ENCODE measurements around the gene MYO1B.
A peak's percentile ranks its signal among the peaks of the same experiment; 100 is the strongest.

Gene MYO1B

DNA sequence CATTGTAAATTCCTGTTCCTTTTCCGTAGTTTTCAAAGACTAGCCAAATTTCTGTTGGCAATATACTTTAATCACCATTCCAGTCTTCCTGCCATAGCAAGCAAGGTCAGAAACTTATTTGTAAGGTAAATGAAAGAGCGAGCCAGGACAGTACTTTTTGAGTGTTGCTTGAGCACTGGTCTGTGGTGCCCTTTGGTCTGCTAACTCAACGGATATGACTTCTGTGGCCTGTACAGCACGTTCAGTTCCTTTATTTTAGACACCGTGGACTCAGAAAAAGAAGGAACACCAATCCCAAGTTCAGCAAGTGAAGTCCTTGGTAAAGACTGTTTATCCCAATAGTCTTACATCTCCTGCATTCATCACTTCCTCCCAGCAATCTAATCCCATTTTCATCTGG lies 166.3 kb downstream of the MYO1B start:
- Histone ChIP-seq H3K36me3 (ENCODE audit: control insufficient read depth, insufficient read depth, low read length, severe bottlenecking) (peaks cover 70% of the 10 kb centered on the region), H3K9me3 (ENCODE audit: control insufficient read depth, low read length) (no peaks in the 10 kb centered on the region), H3K4me3 (ENCODE audit: low read length) (no peak overlapping the region), H3K4me1 (ENCODE audit: control insufficient read depth, insufficient read depth, low read length) (peaks cover 21% of the 10 kb centered on the region), H3K9ac (ENCODE audit: low read length) (no peak overlapping the region), H3K27me3 (replicated peaks; ENCODE audit: control insufficient read depth, insufficient read depth, low read length) (no peaks in the 10 kb centered on the region)
- DNase-seq (ENCODE audit: low read depth): no peak

DNA sequence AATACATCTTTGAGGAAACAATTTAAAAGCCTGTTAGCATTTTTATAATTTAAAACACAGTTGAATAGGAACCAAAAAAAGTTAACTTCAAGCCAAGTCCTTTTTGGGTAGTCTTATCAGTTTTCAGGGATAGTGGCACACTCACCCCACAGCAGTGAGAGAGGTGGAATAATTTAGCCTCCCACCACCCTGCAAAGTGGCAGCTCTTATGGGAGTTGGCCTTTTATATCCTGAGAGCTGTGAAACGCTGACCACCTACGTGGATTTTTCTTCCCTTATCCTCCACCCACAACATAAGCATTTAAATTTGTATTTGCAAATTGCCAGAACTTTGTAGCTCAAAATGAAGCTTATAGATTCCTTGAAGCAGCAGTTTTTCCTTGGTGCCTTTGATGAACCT lies 167.1 kb downstream of the MYO1B start:
- no peak overlapping the region for H3K9ac ChIP-seq (ENCODE audit: low read length)
- H3K27me3 ChIP-seq (replicated peaks; ENCODE audit: control insufficient read depth, insufficient read depth, low read length): no peaks in the 10 kb centered on the region
- H3K4me3 ChIP-seq (ENCODE audit: low read length): no peak overlapping the region
- H3K9me3 ChIP-seq (ENCODE audit: control insufficient read depth, low read length): no peaks in the 10 kb centered on the region
- peaks cover 21% of the 10 kb centered on the region for H3K4me1 ChIP-seq (ENCODE audit: control insufficient read depth, insufficient read depth, low read length)
- peaks cover 77% of the 10 kb centered on the region for H3K36me3 ChIP-seq (ENCODE audit: control insufficient read depth, insufficient read depth, low read length, severe bottlenecking)
- DNase-seq (ENCODE audit: low read depth): no peak

DNA sequence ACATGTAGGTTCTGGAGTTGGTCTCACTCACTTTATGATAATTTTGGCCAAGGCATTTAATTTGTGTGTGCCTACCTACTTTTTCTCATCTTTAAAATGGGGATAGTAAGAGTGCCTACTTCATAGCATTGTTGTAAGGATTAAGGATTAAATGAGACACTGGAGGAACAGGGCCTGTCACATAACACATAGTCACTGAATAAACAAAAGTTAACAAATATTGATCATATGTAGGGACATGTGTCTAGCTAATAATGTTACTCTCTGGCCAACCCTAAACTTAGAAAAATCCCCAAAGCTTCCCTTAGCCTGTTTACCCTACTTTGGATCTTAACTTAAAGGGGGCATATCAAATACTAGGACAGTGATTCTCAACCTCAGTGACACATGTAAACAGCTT lies 169.9 kb downstream of the MYO1B start:
- peaks cover 20% of the 10 kb centered on the region for H3K4me1 ChIP-seq (ENCODE audit: control insufficient read depth, insufficient read depth, low read length)
- no peak overlapping the region for H3K4me3 ChIP-seq (ENCODE audit: low read length)
- no peaks in the 10 kb centered on the region for H3K9me3 ChIP-seq (ENCODE audit: control insufficient read depth, low read length)
- peaks cover 75% of the 10 kb centered on the region for H3K36me3 ChIP-seq (ENCODE audit: control insufficient read depth, insufficient read depth, low read length, severe bottlenecking)
- no peak for DNase-seq (ENCODE audit: low read depth)
- no peaks in the 10 kb centered on the region for H3K27me3 ChIP-seq (replicated peaks; ENCODE audit: control insufficient read depth, insufficient read depth, low read length)
- no peak overlapping the region for H3K9ac ChIP-seq (ENCODE audit: low read length)

DNA sequence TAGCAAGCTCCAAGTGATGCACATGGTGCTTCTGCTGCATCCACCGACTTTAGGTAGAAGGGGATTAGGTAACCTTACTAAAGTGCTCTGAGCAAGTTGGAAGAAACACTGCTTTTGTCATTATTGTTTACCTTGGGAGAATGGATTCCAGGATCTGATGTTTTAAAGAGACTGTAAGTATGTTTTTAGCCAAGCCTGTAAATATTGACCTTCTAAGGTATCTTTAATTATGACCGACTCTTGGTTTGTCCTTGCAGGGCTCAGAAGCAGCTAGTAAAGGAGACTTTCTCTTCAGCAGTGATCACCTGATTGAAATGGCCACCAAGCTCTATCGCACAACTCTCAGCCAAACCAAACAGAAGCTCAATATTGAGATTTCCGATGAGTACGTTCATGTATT lies 170.7 kb downstream of the MYO1B start:
- no peak overlapping the region for H3K4me3 ChIP-seq (ENCODE audit: low read length)
- H3K9ac ChIP-seq (ENCODE audit: low read length): no peak overlapping the region
- H3K4me1 ChIP-seq (ENCODE audit: control insufficient read depth, insufficient read depth, low read length): peaks cover 12% of the 10 kb centered on the region
- H3K36me3 ChIP-seq (ENCODE audit: control insufficient read depth, insufficient read depth, low read length, severe bottlenecking): peaks cover 79% of the 10 kb centered on the region
- DNase-seq (ENCODE audit: low read depth): no peak
- no peaks in the 10 kb centered on the region for H3K9me3 ChIP-seq (ENCODE audit: control insufficient read depth, low read length)
- H3K27me3 ChIP-seq (replicated peaks; ENCODE audit: control insufficient read depth, insufficient read depth, low read length): no peaks in the 10 kb centered on the region

DNA sequence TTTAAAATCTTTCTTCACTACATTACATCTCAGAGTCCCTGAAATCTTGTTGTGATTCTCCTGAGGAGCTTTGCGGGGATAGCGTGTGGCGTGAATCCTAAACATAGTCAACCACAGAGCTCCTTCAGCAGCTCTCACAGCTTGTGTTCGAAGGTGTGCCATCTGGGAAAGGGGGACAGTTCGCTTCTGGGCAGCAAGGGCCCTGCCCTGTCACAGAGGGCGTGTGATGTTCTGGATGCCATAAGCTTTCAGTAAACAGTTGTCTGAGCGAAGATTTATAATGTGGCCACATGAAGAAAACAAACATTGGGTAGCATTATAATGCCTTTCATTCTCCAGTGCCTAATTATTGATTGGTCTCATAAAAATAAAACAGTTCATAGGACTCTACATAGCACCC lies 172.5 kb downstream of the MYO1B start:
- peaks cover 75% of the 10 kb centered on the region for H3K36me3 ChIP-seq (ENCODE audit: control insufficient read depth, insufficient read depth, low read length, severe bottlenecking)
- no peak for DNase-seq (ENCODE audit: low read depth)
- H3K27me3 ChIP-seq (replicated peaks; ENCODE audit: control insufficient read depth, insufficient read depth, low read length): no peaks in the 10 kb centered on the region
- no peaks in the 10 kb centered on the region for H3K9me3 ChIP-seq (ENCODE audit: control insufficient read depth, low read length)
- no peak overlapping the region for H3K9ac ChIP-seq (ENCODE audit: low read length)
- no peak overlapping the region for H3K4me3 ChIP-seq (ENCODE audit: low read length)
- H3K4me1 ChIP-seq (ENCODE audit: control insufficient read depth, insufficient read depth, low read length): no peaks in the 10 kb centered on the region

DNA sequence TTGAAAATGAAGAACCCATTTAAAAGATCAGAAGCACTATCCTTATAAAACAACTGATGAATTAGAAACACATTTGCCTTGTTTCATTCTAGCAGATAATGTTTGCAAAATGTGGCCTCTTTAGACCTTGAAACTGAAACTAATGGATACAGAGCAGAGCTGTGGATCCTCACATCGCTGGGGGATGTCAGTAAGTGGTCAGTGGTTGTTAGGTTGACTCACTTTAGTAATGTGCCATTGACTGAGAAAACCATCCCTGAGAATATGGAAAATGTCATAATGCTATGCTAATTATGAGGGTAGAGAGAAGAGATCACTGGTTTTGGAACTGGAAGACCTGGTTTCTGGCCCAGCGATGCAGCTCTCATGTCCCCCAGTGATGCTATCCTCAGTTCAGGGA lies 176.7 kb downstream of the MYO1B start:
- Histone ChIP-seq H3K9ac (ENCODE audit: low read length) (no peak overlapping the region), H3K27me3 (replicated peaks; ENCODE audit: control insufficient read depth, insufficient read depth, low read length) (no peaks in the 10 kb centered on the region), H3K36me3 (ENCODE audit: control insufficient read depth, insufficient read depth, low read length, severe bottlenecking) (peaks cover 67% of the 10 kb centered on the region), H3K4me3 (ENCODE audit: low read length) (no peak overlapping the region), H3K4me1 (ENCODE audit: control insufficient read depth, insufficient read depth, low read length) (no peaks in the 10 kb centered on the region), H3K9me3 (ENCODE audit: control insufficient read depth, low read length) (no peaks in the 10 kb centered on the region)
- no peak for DNase-seq (ENCODE audit: low read depth)

DNA sequence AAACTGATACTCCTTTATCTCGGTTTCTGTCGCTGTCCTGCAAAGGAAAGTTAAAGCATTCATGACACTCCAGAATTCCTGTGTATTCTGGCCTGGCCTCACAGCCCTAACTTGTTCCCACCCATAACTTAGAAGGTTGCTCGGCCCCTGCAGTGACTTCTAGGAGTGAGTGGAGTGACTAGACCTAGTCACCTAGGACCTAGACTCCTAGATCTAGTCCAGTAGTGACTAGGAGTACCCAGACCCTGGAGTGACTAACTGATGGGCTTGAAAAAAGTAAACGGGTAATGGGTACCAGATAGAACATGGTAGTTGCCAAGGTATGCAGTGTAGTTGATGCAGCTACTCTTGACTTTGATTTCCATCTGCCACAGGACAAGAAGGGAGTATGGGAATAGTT lies 181.8 kb downstream of the MYO1B start:
- no peak overlapping the region for H3K4me3 ChIP-seq (ENCODE audit: low read length)
- no peaks in the 10 kb centered on the region for H3K4me1 ChIP-seq (ENCODE audit: control insufficient read depth, insufficient read depth, low read length)
- H3K27me3 ChIP-seq (replicated peaks; ENCODE audit: control insufficient read depth, insufficient read depth, low read length): no peaks in the 10 kb centered on the region
- H3K9ac ChIP-seq (ENCODE audit: low read length): no peak overlapping the region
- H3K36me3 ChIP-seq (ENCODE audit: control insufficient read depth, insufficient read depth, low read length, severe bottlenecking): peaks cover 35% of the 10 kb centered on the region
- no peak for DNase-seq (ENCODE audit: low read depth)
- no peaks in the 10 kb centered on the region for H3K9me3 ChIP-seq (ENCODE audit: control insufficient read depth, low read length)

DNA sequence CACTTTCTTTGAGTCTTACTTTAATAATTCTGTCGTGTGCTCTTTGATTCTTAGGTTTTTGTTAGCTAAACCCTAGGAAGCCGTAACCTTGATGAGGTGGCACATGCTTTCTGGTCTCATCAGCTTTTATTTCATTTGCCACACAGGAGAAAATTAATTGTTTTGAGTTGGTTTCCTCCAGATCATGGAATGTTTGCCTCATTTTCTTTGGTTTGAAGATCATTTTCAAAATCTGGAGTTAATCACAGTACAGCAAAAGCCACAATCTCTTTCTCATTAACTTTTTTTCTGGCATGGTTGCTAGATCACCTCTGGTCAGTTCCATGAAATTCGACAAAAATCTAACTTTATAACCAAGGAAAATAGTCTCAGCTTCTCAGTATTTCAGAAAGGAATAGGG lies 182.9 kb downstream of the MYO1B start:
- no peak overlapping the region for H3K9ac ChIP-seq (ENCODE audit: low read length)
- no peaks in the 10 kb centered on the region for H3K4me1 ChIP-seq (ENCODE audit: control insufficient read depth, insufficient read depth, low read length)
- peaks cover 30% of the 10 kb centered on the region for H3K36me3 ChIP-seq (ENCODE audit: control insufficient read depth, insufficient read depth, low read length, severe bottlenecking)
- peak; percentile 33 for DNase-seq (ENCODE audit: low read depth)
- no peak overlapping the region for H3K4me3 ChIP-seq (ENCODE audit: low read length)
- H3K27me3 ChIP-seq (replicated peaks; ENCODE audit: control insufficient read depth, insufficient read depth, low read length): no peaks in the 10 kb centered on the region
- H3K9me3 ChIP-seq (ENCODE audit: control insufficient read depth, low read length): no peaks in the 10 kb centered on the region

DNA sequence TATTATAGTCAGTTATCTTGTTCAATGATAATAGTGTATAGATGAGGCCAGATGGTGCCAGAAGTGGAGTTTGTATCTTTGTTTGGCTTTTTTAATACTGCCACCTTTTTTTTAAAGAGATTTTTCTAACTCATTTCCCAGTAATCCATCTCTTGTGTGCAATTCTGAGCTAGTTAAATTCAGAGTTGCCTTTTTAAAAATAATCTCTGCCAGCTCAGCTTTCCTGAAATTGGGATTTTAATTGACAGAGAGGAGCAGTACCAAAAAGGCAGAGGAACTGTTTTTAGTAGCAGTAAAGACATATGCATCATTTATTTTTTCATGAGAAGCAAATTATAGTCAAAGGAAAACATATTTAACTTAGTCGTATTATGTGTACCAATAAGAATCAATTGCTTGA lies 185.3 kb downstream of the MYO1B start:
- DNase-seq (ENCODE audit: low read depth): no peak
- Histone ChIP-seq H3K9ac (ENCODE audit: low read length) (no peak overlapping the region), H3K27me3 (replicated peaks; ENCODE audit: control insufficient read depth, insufficient read depth, low read length) (no peaks in the 10 kb centered on the region), H3K4me1 (ENCODE audit: control insufficient read depth, insufficient read depth, low read length) (no peaks in the 10 kb centered on the region), H3K36me3 (ENCODE audit: control insufficient read depth, insufficient read depth, low read length, severe bottlenecking) (peaks cover 7% of the 10 kb centered on the region), H3K9me3 (ENCODE audit: control insufficient read depth, low read length) (no peaks in the 10 kb centered on the region), H3K4me3 (ENCODE audit: low read length) (no peak overlapping the region)

DNA sequence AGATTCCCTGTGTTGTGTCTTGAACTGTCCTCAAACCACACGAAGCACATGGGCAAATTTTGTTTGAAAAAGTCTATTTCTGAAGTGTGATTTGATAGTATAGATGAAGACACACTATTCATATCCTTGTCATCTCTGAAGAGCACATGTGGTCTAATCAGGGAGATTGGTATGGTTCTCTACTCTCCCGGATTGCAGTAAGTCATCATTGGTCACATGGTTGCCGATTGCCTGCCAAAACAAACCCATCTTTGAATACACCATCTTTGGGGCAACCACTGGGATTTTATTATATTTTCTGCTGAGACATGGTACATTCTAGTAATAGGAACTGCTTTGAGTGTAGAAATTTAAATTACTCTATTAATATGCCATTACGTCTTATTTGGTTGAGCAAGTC lies 186.9 kb downstream of the MYO1B start:
- H3K9me3 ChIP-seq (ENCODE audit: control insufficient read depth, low read length): no peaks in the 10 kb centered on the region
- DNase-seq (ENCODE audit: low read depth): no peak
- peaks cover 7% of the 10 kb centered on the region for H3K4me1 ChIP-seq (ENCODE audit: control insufficient read depth, insufficient read depth, low read length)
- no peaks in the 10 kb centered on the region for H3K27me3 ChIP-seq (replicated peaks; ENCODE audit: control insufficient read depth, insufficient read depth, low read length)
- H3K36me3 ChIP-seq (ENCODE audit: control insufficient read depth, insufficient read depth, low read length, severe bottlenecking): no peaks in the 10 kb centered on the region
- no peak overlapping the region for H3K9ac ChIP-seq (ENCODE audit: low read length)
- no peak overlapping the region for H3K4me3 ChIP-seq (ENCODE audit: low read length)

DNA sequence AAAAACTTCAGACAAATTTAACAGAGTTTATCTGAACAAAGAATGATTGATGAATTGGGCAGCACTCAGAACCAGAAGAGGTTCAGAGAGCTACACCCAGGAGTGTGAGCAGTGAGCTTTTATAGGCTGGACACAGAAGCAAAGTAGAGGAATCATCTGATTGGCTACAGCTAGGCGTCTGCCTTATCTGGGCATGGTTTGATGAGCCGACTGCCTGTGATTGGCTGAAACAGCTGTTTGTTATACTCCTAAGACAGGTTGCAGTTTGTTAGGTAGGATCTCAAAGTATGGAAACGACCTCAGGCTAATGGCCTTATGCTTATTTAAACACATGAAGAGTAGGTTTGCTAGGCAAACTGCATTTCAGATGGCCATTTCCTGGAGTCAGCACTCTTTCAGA lies 188.9 kb downstream of the MYO1B start:
- H3K36me3 ChIP-seq (ENCODE audit: control insufficient read depth, insufficient read depth, low read length, severe bottlenecking): no peaks in the 10 kb centered on the region
- no peak overlapping the region for H3K9ac ChIP-seq (ENCODE audit: low read length)
- H3K4me1 ChIP-seq (ENCODE audit: control insufficient read depth, insufficient read depth, low read length): peaks cover 7% of the 10 kb centered on the region
- H3K27me3 ChIP-seq (replicated peaks; ENCODE audit: control insufficient read depth, insufficient read depth, low read length): no peaks in the 10 kb centered on the region
- H3K9me3 ChIP-seq (ENCODE audit: control insufficient read depth, low read length): no peaks in the 10 kb centered on the region
- DNase-seq (ENCODE audit: low read depth): no peak
- no peak overlapping the region for H3K4me3 ChIP-seq (ENCODE audit: low read length)

DNA sequence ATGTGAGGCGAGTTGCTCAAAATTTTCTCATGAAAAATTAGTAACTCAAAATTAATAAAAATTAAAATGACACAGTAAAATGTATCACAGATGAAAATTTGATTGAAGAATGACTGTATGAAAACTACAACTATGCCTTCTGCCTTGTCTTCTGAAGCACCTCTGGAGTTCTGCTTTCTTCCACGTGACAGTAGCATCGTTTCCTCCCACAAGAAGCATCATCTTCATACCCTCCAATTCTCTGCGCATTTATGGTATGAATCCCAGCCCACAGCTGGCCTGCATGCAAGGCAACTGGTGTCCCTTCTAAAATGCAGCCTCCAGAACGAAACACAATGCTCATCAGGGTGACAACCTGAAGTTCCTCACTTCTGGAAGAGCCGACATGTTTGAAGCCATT lies 189.9 kb downstream of the MYO1B start:
- H3K9ac ChIP-seq (ENCODE audit: low read length): no peak overlapping the region
- no peak overlapping the region for H3K4me3 ChIP-seq (ENCODE audit: low read length)
- H3K9me3 ChIP-seq (ENCODE audit: control insufficient read depth, low read length): no peaks in the 10 kb centered on the region
- no peak for DNase-seq (ENCODE audit: low read depth)
- no peaks in the 10 kb centered on the region for H3K27me3 ChIP-seq (replicated peaks; ENCODE audit: control insufficient read depth, insufficient read depth, low read length)
- peaks cover 7% of the 10 kb centered on the region for H3K4me1 ChIP-seq (ENCODE audit: control insufficient read depth, insufficient read depth, low read length)
- H3K36me3 ChIP-seq (ENCODE audit: control insufficient read depth, insufficient read depth, low read length, severe bottlenecking): no peaks in the 10 kb centered on the region

Measured in adipocyte (in vitro differentiated cells).